Cardiac muscle cell (in vitro differentiated cells and primary cell): ENCODE data around the gene NDST1. TPM values are rescaled to one million over a fixed set of nuclear protein-coding genes. Genes with fewer than 3 reads are reported as not detected.

Experiments
- DNase-seq, 2 donors: peaks; one replicate each; pipeline versions ENCODE4 v3.0.0 to v3.0.0-alpha.2; 2010 to 2017; ENCODE audit warnings: low read depth in 1 of 2, low spot score in 1 of 2
- H3K27ac ChIP-seq: fragments of 200-600 bp; sonication (generic); 2 replicates; pipeline ENCODE4 v1.5.1; 2016
- H3K27me3 ChIP-seq: fragments of 200-600 bp; sonication (generic); 2 replicates; pipeline ENCODE4 v1.6.0; 2016; ENCODE audit warnings: control low read depth
- H3K36me3 ChIP-seq: fragments of 200-600 bp; sonication (generic); 2 replicates; pipeline ENCODE4 v1.5.1; 2016; ENCODE audit warnings: control low read depth
- H3K4me1 ChIP-seq: fragments of 200-600 bp; sonication (generic); 2 replicates; pipeline ENCODE4 v1.8.1; 2017; ENCODE audit warnings: low read depth, mild to moderate bottlenecking, mixed run types
- H3K4me3 ChIP-seq: fragments of 200-600 bp; sonication (generic); 2 replicates; pipeline ENCODE4 v1.5.1; 2016; ENCODE audit warnings: mild to moderate bottlenecking
- H3K9me3 ChIP-seq: fragments of 200-600 bp; sonication (generic); 2 replicates; pipeline ENCODE4 v1.5.1; 2017; ENCODE audit warnings: low read depth, mild to moderate bottlenecking, control low read depth
- polyA plus RNA-seq: library from polyadenylated mRNA; unstranded; fragments of >200 nt; fragmentation: Nextera tagmentation; extraction: Ambion mirVana; gene quantifications from 2 replicates; pipeline ENCODE4 v1.2.1, GENCODE V29; 2016
- total RNA-seq: library from RNA; depleted of rRNA; stranded (reverse); fragments of >200 nt; gene quantifications from 2 replicates; pipeline ENCODE4 v1.2.3, GENCODE V29; 2016
- TF ChIP-seq, protein P1 (sequence below): IDR thresholded peaks from 2 replicates; pipeline ENCODE4 v1.5.1; 2012; ENCODE audit warnings: low read depth, mild to moderate bottlenecking, low read length

NDST1 gene
- total and polyA plus RNA-seq, 2 experiments from 2014 or later = 26.6 to 97.6 TPM

DNA sequence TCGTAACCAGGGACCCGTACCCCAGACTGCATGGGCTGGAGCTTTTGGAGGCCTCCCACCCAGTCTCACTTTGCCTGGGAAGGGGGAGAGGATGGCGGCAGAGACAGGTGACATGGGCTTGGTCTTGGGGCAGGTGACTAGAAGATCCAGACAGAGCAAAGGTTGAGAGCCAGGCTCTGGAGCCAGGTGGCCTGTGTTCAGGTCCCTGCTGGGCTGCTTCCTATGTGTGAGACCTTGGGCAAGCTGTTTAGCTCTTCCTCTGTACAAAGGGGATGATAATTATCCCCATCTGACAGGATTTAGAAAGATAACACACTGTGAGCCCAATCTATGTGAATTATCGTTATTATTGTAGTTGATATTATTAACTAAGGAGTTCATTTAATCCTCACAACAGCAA lies 16.1 kb upstream of the NDST1 start:
- no peak overlapping the region for H3K4me3 ChIP-seq
- no peaks in the 10 kb centered on the region for H3K36me3 ChIP-seq
- H3K27me3 ChIP-seq = no peaks in the 10 kb centered on the region
- TF ChIP-seq, protein P1, sequence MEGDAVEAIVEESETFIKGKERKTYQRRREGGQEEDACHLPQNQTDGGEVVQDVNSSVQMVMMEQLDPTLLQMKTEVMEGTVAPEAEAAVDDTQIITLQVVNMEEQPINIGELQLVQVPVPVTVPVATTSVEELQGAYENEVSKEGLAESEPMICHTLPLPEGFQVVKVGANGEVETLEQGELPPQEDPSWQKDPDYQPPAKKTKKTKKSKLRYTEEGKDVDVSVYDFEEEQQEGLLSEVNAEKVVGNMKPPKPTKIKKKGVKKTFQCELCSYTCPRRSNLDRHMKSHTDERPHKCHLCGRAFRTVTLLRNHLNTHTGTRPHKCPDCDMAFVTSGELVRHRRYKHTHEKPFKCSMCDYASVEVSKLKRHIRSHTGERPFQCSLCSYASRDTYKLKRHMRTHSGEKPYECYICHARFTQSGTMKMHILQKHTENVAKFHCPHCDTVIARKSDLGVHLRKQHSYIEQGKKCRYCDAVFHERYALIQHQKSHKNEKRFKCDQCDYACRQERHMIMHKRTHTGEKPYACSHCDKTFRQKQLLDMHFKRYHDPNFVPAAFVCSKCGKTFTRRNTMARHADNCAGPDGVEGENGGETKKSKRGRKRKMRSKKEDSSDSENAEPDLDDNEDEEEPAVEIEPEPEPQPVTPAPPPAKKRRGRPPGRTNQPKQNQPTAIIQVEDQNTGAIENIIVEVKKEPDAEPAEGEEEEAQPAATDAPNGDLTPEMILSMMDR = no peak
- H3K27ac ChIP-seq = peak overlapping the region; percentile 99
- H3K4me1 ChIP-seq = peaks cover 48% of the 10 kb centered on the region
- H3K9me3 ChIP-seq = no peaks in the 10 kb centered on the region
- DNase-seq = no peak

DNA sequence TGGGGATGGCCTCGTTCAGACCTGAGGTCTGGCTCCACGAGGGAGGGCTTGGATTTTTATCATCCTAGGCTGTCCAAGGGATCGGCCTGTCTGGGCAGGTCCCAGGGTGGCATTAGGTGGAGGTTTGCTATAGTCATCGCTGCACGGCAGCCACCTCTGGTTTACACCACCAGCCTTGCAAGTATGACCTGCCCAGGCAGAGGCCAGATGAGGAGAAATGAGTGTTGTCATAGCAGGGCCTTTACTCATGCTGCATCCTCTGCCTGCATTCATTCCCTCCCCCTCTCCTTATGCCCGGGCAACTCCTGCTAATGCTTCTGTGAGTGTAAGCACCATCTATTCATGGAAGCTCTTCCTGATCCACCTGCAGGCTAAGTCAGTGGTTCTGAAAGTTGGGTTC lies 15.3 kb upstream of the NDST1 start:
- Histone ChIP-seq H3K4me3 (no peak overlapping the region), H3K4me1 (peaks cover 48% of the 10 kb centered on the region), H3K27me3 (no peaks in the 10 kb centered on the region)

DNA sequence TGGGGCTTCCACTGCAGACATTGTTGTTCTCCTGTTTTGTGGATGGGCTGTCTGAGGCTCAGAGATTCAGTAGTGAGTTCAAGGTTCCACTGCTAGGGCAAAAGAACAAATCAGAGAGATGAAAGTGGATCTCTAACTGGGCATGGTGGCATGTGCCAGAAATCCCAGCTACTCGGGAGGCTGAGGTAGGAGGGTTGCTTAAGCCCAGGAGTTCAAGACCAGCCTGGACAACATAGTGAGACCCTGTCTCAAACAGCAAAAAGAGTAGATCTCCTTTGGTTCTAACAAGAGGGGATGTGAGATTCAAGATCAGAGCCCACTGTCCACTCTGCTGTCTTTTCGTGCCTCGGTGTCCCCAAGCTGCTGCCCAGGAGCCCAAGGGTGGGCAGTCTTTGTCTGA lies 11.8 kb upstream of the NDST1 start:
- TF ChIP-seq, protein P1 = no peak
- Histone ChIP-seq H3K36me3 (no peaks in the 10 kb centered on the region), H3K27me3 (no peaks in the 10 kb centered on the region), H3K4me1 (peaks cover 46% of the 10 kb centered on the region), H3K4me3 (no peak overlapping the region), H3K9me3 (no peaks in the 10 kb centered on the region), H3K27ac (no peak overlapping the region)
- DNase-seq = no peak

More for the DNA sequence above, 15.3 kb upstream of the NDST1 start:
- H3K9me3 ChIP-seq = no peaks in the 10 kb centered on the region
- no peaks in the 10 kb centered on the region for H3K36me3 ChIP-seq
- H3K27ac ChIP-seq = peak overlapping the region; percentile 99
- no peak for DNase-seq
- TF ChIP-seq, protein P1 = no peak

DNA sequence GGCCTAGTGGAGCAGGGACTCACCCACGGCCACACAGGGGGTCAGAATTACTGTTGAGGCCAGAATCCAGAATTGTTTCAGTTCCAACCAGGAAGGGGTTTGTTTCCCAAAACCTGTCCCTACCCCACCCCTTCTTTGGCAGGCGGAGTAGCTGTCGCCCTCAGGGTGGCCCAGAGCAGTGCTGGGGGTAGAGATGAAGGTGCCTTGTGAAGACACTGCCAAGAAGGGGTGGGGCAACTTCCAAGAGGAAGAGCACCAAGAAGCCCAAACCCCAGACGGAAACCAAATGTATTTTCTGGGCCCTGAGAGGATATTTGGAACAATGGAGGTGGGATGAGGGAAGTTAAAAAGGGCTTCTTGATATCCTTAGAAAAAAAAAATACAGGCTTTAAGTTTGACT lies 11.4 kb upstream of the NDST1 start:
- Histone ChIP-seq H3K9me3 (no peaks in the 10 kb centered on the region), H3K27ac (peak overlapping the region; percentile 83), H3K4me1 (peaks cover 42% of the 10 kb centered on the region), H3K36me3 (no peaks in the 10 kb centered on the region), H3K27me3 (no peaks in the 10 kb centered on the region), H3K4me3 (no peak overlapping the region)
- DNase-seq = no peak
- TF ChIP-seq, protein P1 = no peak

DNA sequence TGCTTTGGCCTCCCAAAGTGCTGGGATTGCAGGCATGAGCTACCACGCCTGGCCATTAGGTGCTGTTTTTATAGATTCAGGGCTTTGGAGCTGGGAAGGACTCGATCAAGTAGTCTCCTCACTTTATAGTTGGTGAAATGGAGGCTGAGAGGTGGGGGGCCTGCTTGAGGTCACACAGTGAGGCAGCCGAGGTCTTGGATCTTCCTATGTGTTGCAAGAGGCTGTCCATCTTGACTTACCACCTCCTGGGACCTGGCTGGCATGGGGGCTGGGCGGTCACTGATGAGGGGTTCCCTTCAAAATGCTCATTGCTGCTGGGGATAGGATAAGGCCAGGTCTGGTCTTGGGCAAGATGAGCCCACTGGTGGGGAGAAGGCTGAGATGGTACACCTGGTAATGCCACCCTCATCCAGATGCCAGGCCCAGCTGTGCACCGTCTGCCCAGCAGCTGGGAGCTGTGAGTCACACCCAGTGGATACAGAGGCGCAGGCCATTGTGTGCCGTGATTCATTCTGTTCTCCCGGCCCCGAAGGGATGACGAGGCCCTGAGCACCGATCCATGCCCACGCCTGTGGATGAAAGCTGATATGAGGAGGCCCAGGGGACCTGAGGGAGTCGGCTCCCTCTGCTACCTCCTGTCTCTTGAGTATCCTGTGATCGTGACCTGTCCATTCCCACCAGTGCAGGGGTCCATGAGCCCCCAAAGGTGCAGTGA lies 10.5 kb upstream of the NDST1 start:
- Histone ChIP-seq H3K27me3 (no peaks in the 10 kb centered on the region), H3K4me1 (peaks cover 36% of the 10 kb centered on the region), H3K36me3 (no peaks in the 10 kb centered on the region), H3K9me3 (no peaks in the 10 kb centered on the region), H3K4me3 (no peak overlapping the region), H3K27ac (peak overlapping the region; percentile 83)
- DNase-seq = peak in 1 of 2 donors; percentile 89
- TF ChIP-seq, protein P1 = peak; percentile 2
